Measurements from ENCODE around the gene JARID2.
A peak's percentile ranks its signal among the peaks of the same experiment; 100 is the strongest.

Gene JARID2

GRCh38 chr6:15427331-15428070 is 181.6 kb downstream of the JARID2 start:
- peak; percentile 6 for DNase-seq

GRCh38 chr6:15429141-15430110 is 183.6 kb downstream of the JARID2 start:
- no peak for DNase-seq

- DNase-seq: no peak
These were observed 184.3 kb downstream of the JARID2 start for GRCh38 chr6:15430186-15430585.

GRCh38 chr6:15430931-15431405 is 185.1 kb downstream of the JARID2 start:
- no peak for DNase-seq

- DNase-seq: no peak
These were observed 186.1 kb downstream of the JARID2 start for GRCh38 chr6:15431762-15432483.

GRCh38 chr6:15433511-15433861 is 187.6 kb downstream of the JARID2 start:
- no peak for DNase-seq

- peak; percentile 21 for DNase-seq
These were observed 188.4 kb downstream of the JARID2 start for GRCh38 chr6:15434263-15434662.

GRCh38 chr6:15434823-15435380 is 189.0 kb downstream of the JARID2 start:
- no peak for DNase-seq

- DNase-seq: no peak
These were observed 189.6 kb downstream of the JARID2 start for GRCh38 chr6:15435468-15435867.

- DNase-seq: no peak
These were observed 190.6 kb downstream of the JARID2 start for GRCh38 chr6:15436451-15436850.

GRCh38 chr6:15437090-15437635 is 191.3 kb downstream of the JARID2 start:
- no peak for DNase-seq

GRCh38 chr6:15439410-15440025 is 193.6 kb downstream of the JARID2 start:
- no peak for DNase-seq

- DNase-seq: no peak
These were observed 194.2 kb downstream of the JARID2 start for GRCh38 chr6:15440040-15440439.

GRCh38 chr6:15441215-15441868 is 195.5 kb downstream of the JARID2 start:
- peak; percentile 66 for DNase-seq

GRCh38 chr6:15441981-15442380 is 196.1 kb downstream of the JARID2 start:
- no peak for DNase-seq

GRCh38 chr6:15442467-15442866 is 196.6 kb downstream of the JARID2 start:
- peak; percentile 12 for DNase-seq

GRCh38 chr6:15443119-15443830 is 197.4 kb downstream of the JARID2 start:
- DNase-seq: no peak

- DNase-seq: no peak
These were observed 198.3 kb downstream of the JARID2 start for GRCh38 chr6:15444081-15444731.

- DNase-seq: peak; percentile 25
These were observed 199.0 kb downstream of the JARID2 start for GRCh38 chr6:15444881-15445280.

Measured in NCI-H748 treated with DMSO at 0.1 percent for 48 hours (cell line).